Left lung (tissue), 10 donors: ENCODE measurements around the gene ADAM12. TPM values are rescaled to one million over a fixed set of nuclear protein-coding genes. Genes with fewer than 3 reads are reported as not detected.
A peak's percentile ranks its signal among the peaks of the same experiment; 100 is the strongest.
"Not testable (repeated sequence)": the region's sequence is repeated elsewhere in the genome, so short reads cannot be mapped to it uniquely, and the experiment has no call there.

Source experiments
- ATAC-seq: fragments of 200-7000 bp; cut with Tn5 transposase; one replicate; pipeline ENCODE4 v1.9.1; 2020; ENCODE audit warnings: moderate library complexity
- DNase-seq, 4 donors: peaks; one replicate each; pipeline ENCODE4 v3.0.0-alpha.2; 2013 to 2020
- H3K27ac ChIP-seq, 2 donors: fragments of 200-600 bp; sonication (generic) in 1 of 2; one replicate each; pipeline versions ENCODE4 v1.5.0 to v1.8.0; 2020 to 2021
- H3K27me3 ChIP-seq, 2 donors: fragments of 200-600 bp; sonication (generic) in 1 of 2; one replicate each; pipeline versions ENCODE4 v1.5.0 to v1.8.0; 2020 to 2021
- H3K36me3 ChIP-seq, 2 donors: fragments of 200-600 bp; sonication (generic) in 1 of 2; one replicate each; pipeline versions ENCODE4 v1.5.0 to v1.8.0; 2020 to 2021
- H3K4me1 ChIP-seq, 2 donors: fragments of 200-600 bp; one replicate each; pipeline ENCODE4 v1.8.0; 2021
- H3K4me3 ChIP-seq, 2 donors: fragments of 200-600 bp; sonication (generic) in 1 of 2; one replicate each; pipeline versions ENCODE4 v1.5.0 to v1.8.0; 2020 to 2021; ENCODE audit warnings: mild to moderate bottlenecking in 1 of 2
- H3K9me3 ChIP-seq, 2 donors: fragments of 200-600 bp; sonication (generic) in 1 of 2; one replicate each; pipeline versions ENCODE4 v1.5.0 to v1.8.0; 2020 to 2021
- CTCF ChIP-seq, 2 donors: fragments of 200-600 bp; sonication (generic) in 1 of 2; IDR thresholded peaks; one replicate each; pipeline versions ENCODE4 v1.5.0 to v1.8.0; 2021; ENCODE audit warnings: antibody characterized with exemption in 2 of 2
- intact Hi-C, 2 donors: fragments of 100-400 bp; cut with DNase I; formaldehyde crosslinking; loops; one replicate each; pipeline versions ENCODE4 v1.11.2 to v1.14.2; 2022
- polyA plus RNA-seq, 6 donors: library from polyadenylated mRNA; unstranded; fragments of 120-200 nt; gene quantifications; one replicate each; pipeline ENCODE4 v1.2.1, GENCODE V29; 2013; ENCODE audit not compliant: insufficient read length in 6 of 6
- total RNA-seq, 2 donors: library from RNA; stranded (reverse); fragmentation: NEBNext Ultra II Directional; extraction: Animal tissue kit (Norgen Biotek cat#: 25700); gene quantifications; one replicate each; pipeline ENCODE4 v1.2.1, GENCODE V29; 2021
- donor health status: DM: no; HTN: yes; CAD: no.
- donor health status: DM: no; HTN: no; CAD: no.

Gene ADAM12
- total and polyA plus RNA-seq, 8 donors: 2.6 to 22.4 (median 10.7) TPM

- no peak for TF ChIP-seq CTCF (IDR thresholded peaks at IDR 0.05)
- Histone ChIP-seq H3K9me3 (no peaks in the 10 kb centered on the region), H3K4me3 (no peak overlapping the region), H3K27ac (no peak overlapping the region), H3K36me3 (no peaks in the 10 kb centered on the region), H3K4me1 (peaks cover 5 to 17% of the 10 kb centered on the region in 2 donors), H3K27me3 (no peaks in the 10 kb centered on the region)
- DNase-seq (no peak), ATAC-seq (peak; percentile 56)
- intact Hi-C loops: no loop called here
Measured at GRCh38 chr10:126049759-126050700, 338.2 kb downstream of the ADAM12 start.

GRCh38 chr10:126047749-126048148, 340.5 kb downstream of the ADAM12 start:
- ATAC-seq, H3K9me3 ChIP-seq, H3K36me3 ChIP-seq, H3K27ac ChIP-seq, H3K27me3 ChIP-seq, intact Hi-C loops, DNase-seq, H3K4me3 ChIP-seq: not testable (repeated sequence)
- peaks cover 5 to 24% of the 10 kb centered on the region in 2 donors for H3K4me1 ChIP-seq

- H3K27me3 ChIP-seq: no peaks in the 10 kb centered on the region
- H3K36me3 ChIP-seq: no peaks in the 10 kb centered on the region
- no peaks in the 10 kb centered on the region for H3K9me3 ChIP-seq
- no peak overlapping the region for H3K27ac ChIP-seq
- DNase-seq (no peak), ATAC-seq (no peak)
- TF ChIP-seq CTCF (IDR thresholded peaks at IDR 0.05): no peak
- intact Hi-C loops: no loop called here
- no peak overlapping the region for H3K4me3 ChIP-seq
- H3K4me1 ChIP-seq: peaks cover 5 to 33% of the 10 kb centered on the region in 2 donors
Measured at GRCh38 chr10:126046831-126047230, 341.4 kb downstream of the ADAM12 start.

- no peak for TF ChIP-seq CTCF (IDR thresholded peaks at IDR 0.05)
- H3K4me1 ChIP-seq: peaks cover 5 to 38% of the 10 kb centered on the region in 2 donors
- no peaks in the 10 kb centered on the region for H3K27me3 ChIP-seq
- H3K27ac ChIP-seq: no peak overlapping the region
- no peak for ATAC-seq
- H3K36me3 ChIP-seq: no peaks in the 10 kb centered on the region
- no peak overlapping the region for H3K4me3 ChIP-seq
- no peaks in the 10 kb centered on the region for H3K9me3 ChIP-seq
- DNase-seq: no peak
- intact Hi-C loops: no loop called here
Measured at GRCh38 chr10:126045861-126046260, 342.4 kb downstream of the ADAM12 start.

- intact Hi-C loops: no loop called here
- TF ChIP-seq CTCF (IDR thresholded peaks at IDR 0.05): no peak
- Histone ChIP-seq H3K27ac (no peak overlapping the region), H3K4me3 (no peak overlapping the region), H3K36me3 (no peaks in the 10 kb centered on the region), H3K4me1 (peaks cover 0 to 21% of the 10 kb centered on the region in 2 donors), H3K27me3 (no peaks in the 10 kb centered on the region), H3K9me3 (no peaks in the 10 kb centered on the region)
- DNase-seq: peak in 1 of 4 donors; percentile 65
- ATAC-seq: no peak
Measured at GRCh38 chr10:126043389-126043788, 344.9 kb downstream of the ADAM12 start.
